OCI-LY1 (cell line): ENCODE data around the gene SUGCT.
"Not testable (repeated sequence)": the region's sequence is repeated elsewhere in the genome, so short reads cannot be mapped to it uniquely, and the experiment has no call there.

ENCODE experiments used
- H2AFZ ChIP-seq: fragments of 200-600 bp; sonication (generic), shearing (Covaris generic); 2 replicates; pipeline ENCODE4 v1.6.0; 2014; ENCODE audit warnings: antibody characterized with exemption, mild to moderate bottlenecking, low read length
- H3F3A ChIP-seq: fragments of 200-600 bp; sonication (generic), shearing (Covaris generic); 2 replicates; pipeline ENCODE4 v1.6.0; 2014; ENCODE audit warnings: mild to moderate bottlenecking, antibody characterized with exemption, low read length, moderate library complexity; ENCODE audit not compliant: insufficient read depth
- H3K27ac ChIP-seq: fragments of 200-600 bp; sonication (generic); 2 replicates; pipeline ENCODE4 v1.5.1; 2014; ENCODE audit warnings: low read length, mixed run types, mild to moderate bottlenecking, low read depth; ENCODE audit not compliant: poor library complexity, severe bottlenecking
- H3K27me3 ChIP-seq: fragments of 200-600 bp; sonication (generic); 2 replicates; pipeline ENCODE4 v1.6.0; 2014; ENCODE audit warnings: antibody characterized with exemption, mild to moderate bottlenecking, low read length, moderate library complexity; ENCODE audit not compliant: insufficient read depth
- H3K36me3 ChIP-seq: fragments of 200-600 bp; sonication (generic); 2 replicates; pipeline ENCODE4 v1.6.1; 2014; ENCODE audit warnings: mild to moderate bottlenecking, antibody characterized with exemption, low read length, moderate library complexity, mixed read lengths; ENCODE audit not compliant: insufficient read depth
- H3K4me1 ChIP-seq: fragments of 200-600 bp; sonication (generic); 2 replicates; pipeline ENCODE4 v1.5.1; 2014; ENCODE audit warnings: mild to moderate bottlenecking, low read length, moderate library complexity; ENCODE audit not compliant: insufficient read depth, severe bottlenecking
- H3K4me2 ChIP-seq: fragments of 200-600 bp; sonication (generic), shearing (Covaris generic); 2 replicates; pipeline ENCODE4 v1.6.1; 2014; ENCODE audit warnings: low read length
- H3K4me3 ChIP-seq: fragments of 200-600 bp; sonication (generic); 2 replicates; pipeline ENCODE4 v1.5.1; 2014; ENCODE audit warnings: low read length, low read depth, mild to moderate bottlenecking, mixed read lengths; ENCODE audit not compliant: poor library complexity, severe bottlenecking
- H3K79me2 ChIP-seq: fragments of 200-600 bp; shearing (Covaris generic); 2 replicates; pipeline ENCODE4 v1.6.1; 2016; ENCODE audit warnings: mixed run types, low read length, mixed read lengths; ENCODE audit not compliant: insufficient read depth
- H3K9ac ChIP-seq: fragments of 200-600 bp; sonication (generic), shearing (Covaris generic); 2 replicates; pipeline ENCODE4 v1.6.1; 2014; ENCODE audit warnings: mild to moderate bottlenecking, low read length, mixed read lengths
- H3K9me2 ChIP-seq: fragments of 200-600 bp; sonication (generic), shearing (Covaris generic); 2 replicates; pipeline ENCODE4 v1.6.1; 2014; ENCODE audit warnings: low read depth, mild to moderate bottlenecking, low read length, mixed read lengths
- H3K9me3 ChIP-seq: fragments of 200-600 bp; shearing (Covaris generic); 2 replicates; pipeline ENCODE4 v1.6.1; 2014; ENCODE audit warnings: low read length, mixed read lengths
- H4K20me1 ChIP-seq: fragments of 200-600 bp; sonication (generic), shearing (Covaris generic); 2 replicates; pipeline ENCODE4 v1.6.0; 2016; ENCODE audit warnings: mild to moderate bottlenecking, low read length; ENCODE audit not compliant: insufficient read depth
- CTCF ChIP-seq: fragments of 200-600 bp; sonication (generic), shearing (Covaris generic); IDR thresholded peaks from 2 replicates; pipeline ENCODE4 v1.5.1; 2017; ENCODE audit warnings: mild to moderate bottlenecking, antibody characterized with exemption, low read length, moderate library complexity, mixed read lengths
- EZH2 ChIP-seq: fragments of 200-600 bp; sonication (generic), shearing (Covaris generic); IDR thresholded peaks from 2 replicates; pipeline ENCODE4 v1.8.0; 2017; ENCODE audit warnings: borderline replicate concordance, mixed run types, mild to moderate bottlenecking, antibody characterized with exemption, low read length, moderate library complexity, mixed read lengths

SUGCT gene

GRCh38 chr7:40649247-40649646, 514.4 kb downstream of the SUGCT start:
- Histone ChIP-seq H3K9me2 (no peaks in the 10 kb centered on the region), H3K4me3 (no peak overlapping the region), H3K36me3 (no peaks in the 10 kb centered on the region), H3K79me2 (no peaks in the 10 kb centered on the region), H3K9me3 (no peaks in the 10 kb centered on the region), H4K20me1 (no peaks in the 10 kb centered on the region), H3F3A (no peaks in the 10 kb centered on the region), H3K4me1 (no peaks in the 10 kb centered on the region), H3K27ac (no peak overlapping the region), H3K27me3 (no peaks in the 10 kb centered on the region), H3K9ac (no peak overlapping the region), H2AFZ (no peak overlapping the region), H3K4me2 (no peak overlapping the region)
- TF ChIP-seq EZH2 = no peak
- no peak for TF ChIP-seq CTCF

- H3K9me2 ChIP-seq, H3K27ac ChIP-seq, H4K20me1 ChIP-seq: not testable (repeated sequence)
Observed at GRCh38 chr7:40650903-40651302, 516.1 kb downstream of the SUGCT start.

GRCh38 chr7:40654171-40654570, 519.4 kb downstream of the SUGCT start:
- Histone ChIP-seq H3K9ac (no peak overlapping the region), H3K36me3 (no peaks in the 10 kb centered on the region), H3K4me1 (no peaks in the 10 kb centered on the region), H3F3A (no peaks in the 10 kb centered on the region), H3K27ac (no peak overlapping the region), H4K20me1 (no peaks in the 10 kb centered on the region), H3K4me2 (no peak overlapping the region), H2AFZ (no peak overlapping the region), H3K9me3 (no peaks in the 10 kb centered on the region), H3K9me2 (no peaks in the 10 kb centered on the region), H3K4me3 (no peak overlapping the region), H3K27me3 (no peaks in the 10 kb centered on the region), H3K79me2 (no peaks in the 10 kb centered on the region)
- TF ChIP-seq CTCF = no peak
- no peak for TF ChIP-seq EZH2

More at GRCh38 chr7:40650903-40651302, 516.1 kb downstream of the SUGCT start:
- H3F3A ChIP-seq, H3K36me3 ChIP-seq, H3K4me3 ChIP-seq, H3K4me1 ChIP-seq, H2AFZ ChIP-seq, H3K4me2 ChIP-seq, H3K27me3 ChIP-seq, H3K79me2 ChIP-seq, H3K9ac ChIP-seq, H3K9me3 ChIP-seq: not testable (repeated sequence)

GRCh38 chr7:40655426-40655825, 520.6 kb downstream of the SUGCT start:
- no peaks in the 10 kb centered on the region for H3F3A ChIP-seq
- no peak overlapping the region for H3K4me2 ChIP-seq
- H3K4me1 ChIP-seq = no peaks in the 10 kb centered on the region
- no peak overlapping the region for H2AFZ ChIP-seq
- no peaks in the 10 kb centered on the region for H3K36me3 ChIP-seq
- no peak for TF ChIP-seq CTCF
- no peak for TF ChIP-seq EZH2
- H3K27me3 ChIP-seq = no peaks in the 10 kb centered on the region
- H3K9ac ChIP-seq = no peak overlapping the region
- H3K4me3 ChIP-seq = no peak overlapping the region
- no peak overlapping the region for H3K27ac ChIP-seq
- H3K9me2 ChIP-seq = no peaks in the 10 kb centered on the region
- H3K9me3 ChIP-seq = no peaks in the 10 kb centered on the region
- H4K20me1 ChIP-seq = no peaks in the 10 kb centered on the region
- no peaks in the 10 kb centered on the region for H3K79me2 ChIP-seq
